HG03139 (cell line): ENCODE results near the gene ARHGAP23.
"Not testable (repeated sequence)": the region's sequence is repeated elsewhere in the genome, so short reads cannot be mapped to it uniquely, and the experiment has no call there.

Source experiments
- ATAC-seq: cut with Tn5 transposase; IDR thresholded peaks from one replicate; pipeline ENCODE4 v1.9.1; 2021; ENCODE audit not compliant: unreplicated experiment

ARHGAP23 gene

DNA sequence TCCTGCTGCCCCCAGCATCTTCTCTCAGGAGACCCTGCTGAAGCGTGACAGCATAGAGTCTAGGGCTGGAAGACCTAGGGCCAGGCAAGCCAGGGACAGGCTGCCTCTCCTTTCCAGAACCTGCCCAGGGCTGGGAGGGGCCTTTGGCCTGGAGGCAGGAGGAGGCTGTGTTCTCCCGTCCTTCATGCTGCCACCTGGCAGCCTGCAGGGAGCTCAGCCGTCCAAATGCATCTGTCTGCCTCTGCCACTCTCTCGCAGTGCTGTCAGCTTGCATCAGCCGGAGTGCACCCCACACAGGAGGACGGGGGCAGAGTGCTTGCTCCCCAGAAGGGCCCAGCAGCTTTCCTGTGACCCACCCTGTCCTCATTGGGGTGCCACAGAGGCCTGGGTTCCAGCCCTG lies 31.3 kb downstream of the ARHGAP23 start:
- ATAC-seq = no peak

DNA sequence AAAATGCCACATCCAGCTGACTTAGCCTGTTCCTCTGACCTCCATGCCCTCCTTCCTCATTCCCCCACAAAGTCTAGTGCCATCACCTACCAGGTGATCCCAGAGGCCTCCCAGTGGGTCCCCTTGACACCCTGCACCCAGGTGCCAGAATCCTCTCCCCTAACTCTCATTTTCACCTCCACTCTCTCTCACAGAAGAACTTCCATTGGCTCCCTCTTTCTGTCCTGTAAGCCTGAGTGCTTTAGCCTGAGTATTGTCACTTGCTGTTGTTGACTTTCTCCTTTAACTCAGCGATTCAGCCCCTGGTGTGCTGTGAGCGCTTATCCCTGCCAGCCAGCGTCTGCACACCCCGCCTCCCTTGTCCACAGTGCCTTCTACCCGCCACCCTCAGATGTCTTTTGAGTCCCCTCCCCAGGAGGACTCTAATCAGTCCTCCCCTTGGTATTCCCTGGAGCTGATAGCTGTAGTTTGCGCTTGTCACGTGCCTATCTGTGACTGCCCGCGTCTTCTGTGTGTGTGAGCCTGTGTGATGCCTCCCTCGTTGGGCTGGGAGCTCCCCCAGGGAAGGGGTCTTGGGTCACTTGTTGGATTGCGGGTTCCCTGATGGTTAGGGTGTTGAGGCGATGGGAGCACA lies 31.9 kb downstream of the ARHGAP23 start:
- no peak for ATAC-seq

DNA sequence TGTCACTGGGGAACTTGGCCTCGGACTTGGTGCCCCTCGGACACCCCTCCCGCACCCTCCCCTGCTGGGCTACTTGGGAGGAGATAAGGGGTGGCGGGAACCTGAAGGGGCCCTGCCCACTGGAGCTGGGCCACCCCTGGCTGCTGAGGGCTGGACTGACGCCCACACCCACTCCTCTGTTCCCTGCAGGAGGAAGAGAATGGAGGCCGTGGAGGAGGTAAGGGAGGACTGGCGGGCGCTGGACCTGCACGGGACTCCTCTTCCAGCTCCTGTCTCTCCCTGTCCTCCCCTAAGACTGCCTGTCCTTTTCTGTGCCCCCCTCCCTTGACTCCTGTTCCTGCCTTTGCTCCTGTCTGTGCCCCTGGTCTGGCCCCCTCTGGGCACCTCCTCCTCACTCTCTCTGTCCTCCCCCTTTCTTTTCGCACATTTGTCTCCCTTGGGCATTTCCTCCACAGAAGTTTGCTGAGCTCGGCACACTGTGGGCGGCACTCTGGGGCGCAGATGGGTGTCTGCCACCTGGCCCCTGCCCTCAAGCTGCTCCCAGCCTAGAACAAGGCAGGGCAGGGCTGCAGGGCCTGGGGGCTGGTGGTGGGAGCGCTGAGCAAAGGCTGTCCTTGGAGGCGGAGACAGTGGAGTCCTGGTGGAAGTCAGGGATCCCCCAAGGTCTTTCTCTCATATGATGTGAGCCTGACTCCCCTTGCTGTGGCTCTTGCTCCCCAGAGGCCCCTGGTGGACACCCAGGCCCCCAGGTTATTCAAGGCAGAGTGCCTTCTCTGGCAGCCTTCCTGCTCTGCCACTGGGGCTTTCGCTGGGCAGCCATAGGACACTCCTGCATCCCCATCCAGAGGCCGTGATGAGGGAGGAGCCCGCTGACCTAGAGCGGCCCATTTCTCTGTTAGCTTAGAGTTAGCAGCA lies 32.7 kb downstream of the ARHGAP23 start:
- ATAC-seq = no peak

DNA sequence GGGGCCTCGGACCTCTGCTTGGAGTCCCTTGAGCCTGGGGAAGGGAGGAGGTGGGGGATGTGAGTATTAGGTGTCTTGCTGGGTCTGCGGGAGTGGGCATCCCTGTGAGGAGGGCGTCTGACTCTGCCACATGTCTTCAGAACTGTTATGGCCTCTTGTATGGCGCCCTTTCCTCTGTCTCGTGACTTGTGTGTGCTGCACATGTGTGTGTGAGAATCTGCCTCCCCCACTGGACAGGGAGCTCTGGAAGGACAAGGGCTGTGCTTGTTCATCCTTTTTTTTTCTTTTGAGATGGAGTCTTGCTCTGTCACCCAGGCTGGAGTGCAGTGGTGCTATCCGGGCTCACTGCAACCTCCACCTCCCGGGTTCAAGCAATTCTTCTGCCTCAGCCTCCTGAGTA lies 33.4 kb downstream of the ARHGAP23 start:
- no peak for ATAC-seq

DNA sequence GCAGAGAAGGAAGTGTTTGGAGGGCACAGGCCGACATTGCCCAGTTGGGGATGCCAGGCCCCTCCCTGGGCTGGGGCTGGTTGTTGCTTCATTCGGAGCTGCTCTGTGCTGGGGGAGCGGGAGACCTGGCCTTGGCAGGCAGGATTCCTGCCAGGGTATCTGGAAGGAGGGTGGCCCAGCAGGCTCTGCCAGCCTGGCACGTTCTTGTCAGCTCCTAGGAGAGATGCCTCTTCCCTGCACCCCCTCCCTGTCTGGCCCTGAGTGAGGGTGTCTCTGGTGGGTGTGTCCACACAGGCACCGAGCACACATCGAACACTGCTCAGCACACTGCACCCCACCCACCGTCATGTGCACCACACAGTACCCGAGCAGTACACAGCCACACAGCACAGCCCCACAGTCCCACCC lies 35.2 kb downstream of the ARHGAP23 start:
- no peak for ATAC-seq

DNA sequence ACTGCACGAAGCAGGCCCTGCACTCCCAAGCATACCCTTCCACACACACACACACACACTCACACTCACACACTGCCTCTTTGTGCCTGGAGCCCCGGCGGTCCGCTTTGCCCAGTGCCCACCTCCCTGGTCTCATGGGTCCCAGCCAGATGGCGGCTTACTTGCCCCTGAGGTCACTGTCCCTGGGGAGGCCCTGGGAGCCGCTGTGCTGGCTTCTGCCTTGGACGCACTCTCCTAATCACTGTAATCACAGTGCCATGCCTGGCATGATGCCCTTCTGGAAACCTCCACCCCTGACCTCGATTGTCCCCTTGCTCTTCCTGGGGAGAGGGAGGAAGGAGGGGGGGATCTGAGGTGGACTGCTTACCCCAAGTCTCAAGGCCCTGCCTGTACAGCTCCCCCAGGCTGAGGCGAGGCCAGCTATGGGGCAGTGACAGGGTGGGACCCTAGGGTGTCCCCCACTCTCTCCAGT lies 36.0 kb downstream of the ARHGAP23 start:
- ATAC-seq = no peak

DNA sequence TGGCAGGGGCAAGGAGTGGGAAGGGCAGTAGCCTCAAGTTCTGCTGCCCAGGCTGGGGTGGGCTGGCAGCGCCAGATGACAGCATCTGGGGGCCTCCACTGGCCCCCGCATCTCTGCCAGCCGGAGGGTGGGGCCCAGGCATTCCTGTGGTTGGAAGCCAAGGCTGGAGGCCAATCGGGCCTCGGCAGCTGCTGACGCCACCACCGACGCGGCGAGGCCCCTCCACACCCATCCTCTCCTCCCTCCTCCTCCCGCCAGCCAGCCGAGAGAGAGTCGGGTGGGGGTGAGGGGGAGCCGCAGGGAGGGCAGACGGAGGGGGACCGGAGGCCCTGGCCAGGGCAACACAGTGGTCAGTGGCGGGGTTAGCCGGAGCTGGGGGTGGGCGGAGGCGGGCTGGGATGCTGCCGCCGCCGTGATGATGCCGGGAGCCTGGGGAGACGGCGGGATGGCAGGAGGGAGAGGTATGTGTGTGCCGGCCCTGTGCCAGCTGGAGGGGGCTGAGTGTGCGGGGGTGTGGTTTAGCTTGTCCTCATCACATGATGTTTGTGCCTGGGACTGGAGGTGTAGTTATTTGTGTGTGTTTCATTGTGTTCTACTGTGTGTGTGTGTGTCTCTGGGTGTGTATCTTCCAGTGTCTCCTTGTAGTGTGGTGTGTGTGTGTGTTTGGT lies 36.6 kb downstream of the ARHGAP23 start:
- no peak for ATAC-seq

DNA sequence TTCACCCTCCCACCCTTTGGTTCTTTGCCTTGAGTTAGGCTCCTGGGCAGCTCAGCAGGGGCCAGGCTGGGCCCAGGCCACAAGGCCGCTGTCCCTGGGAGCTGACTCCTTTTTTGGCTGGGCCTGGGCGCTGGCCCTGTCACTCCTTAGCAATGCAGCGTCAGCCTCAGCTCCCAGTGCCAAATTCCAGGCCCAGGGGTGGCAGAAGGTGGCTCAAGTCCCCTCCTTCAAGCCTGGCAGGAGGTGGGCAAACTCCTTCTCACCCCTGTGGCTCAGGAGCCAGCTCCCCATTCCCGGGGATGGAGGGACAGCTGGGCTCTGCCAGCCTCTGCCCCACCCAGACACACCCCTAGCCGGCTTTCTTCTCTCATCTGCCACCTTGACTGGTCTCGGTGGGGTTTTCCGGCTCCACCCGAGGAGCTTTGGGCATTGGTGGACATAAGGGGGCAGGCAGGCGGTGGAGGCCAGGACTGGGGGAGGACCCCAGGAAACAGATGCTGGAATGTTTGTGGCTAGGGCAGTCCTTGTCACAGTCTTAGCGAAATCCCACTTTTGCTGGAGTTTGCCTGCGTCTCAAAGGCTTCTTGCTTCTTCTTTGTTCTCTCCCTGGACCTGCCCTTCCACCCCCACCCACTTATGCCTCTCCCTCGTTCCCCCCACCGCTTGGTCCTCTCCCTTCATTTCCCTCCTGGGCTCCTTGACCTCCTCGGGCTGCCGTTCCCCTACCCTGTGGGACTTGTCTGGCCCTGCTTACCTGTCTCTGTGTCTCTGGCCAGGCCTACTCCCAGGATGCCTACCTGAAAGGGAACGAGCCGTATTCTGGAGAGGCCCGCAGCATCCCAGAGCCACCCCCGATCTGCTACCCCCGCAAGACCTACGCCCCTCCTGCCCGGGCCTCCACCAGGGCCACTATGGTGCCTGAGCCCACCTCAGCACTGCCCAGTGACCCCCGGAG lies 37.4 kb downstream of the ARHGAP23 start:
- ATAC-seq = no peak

DNA sequence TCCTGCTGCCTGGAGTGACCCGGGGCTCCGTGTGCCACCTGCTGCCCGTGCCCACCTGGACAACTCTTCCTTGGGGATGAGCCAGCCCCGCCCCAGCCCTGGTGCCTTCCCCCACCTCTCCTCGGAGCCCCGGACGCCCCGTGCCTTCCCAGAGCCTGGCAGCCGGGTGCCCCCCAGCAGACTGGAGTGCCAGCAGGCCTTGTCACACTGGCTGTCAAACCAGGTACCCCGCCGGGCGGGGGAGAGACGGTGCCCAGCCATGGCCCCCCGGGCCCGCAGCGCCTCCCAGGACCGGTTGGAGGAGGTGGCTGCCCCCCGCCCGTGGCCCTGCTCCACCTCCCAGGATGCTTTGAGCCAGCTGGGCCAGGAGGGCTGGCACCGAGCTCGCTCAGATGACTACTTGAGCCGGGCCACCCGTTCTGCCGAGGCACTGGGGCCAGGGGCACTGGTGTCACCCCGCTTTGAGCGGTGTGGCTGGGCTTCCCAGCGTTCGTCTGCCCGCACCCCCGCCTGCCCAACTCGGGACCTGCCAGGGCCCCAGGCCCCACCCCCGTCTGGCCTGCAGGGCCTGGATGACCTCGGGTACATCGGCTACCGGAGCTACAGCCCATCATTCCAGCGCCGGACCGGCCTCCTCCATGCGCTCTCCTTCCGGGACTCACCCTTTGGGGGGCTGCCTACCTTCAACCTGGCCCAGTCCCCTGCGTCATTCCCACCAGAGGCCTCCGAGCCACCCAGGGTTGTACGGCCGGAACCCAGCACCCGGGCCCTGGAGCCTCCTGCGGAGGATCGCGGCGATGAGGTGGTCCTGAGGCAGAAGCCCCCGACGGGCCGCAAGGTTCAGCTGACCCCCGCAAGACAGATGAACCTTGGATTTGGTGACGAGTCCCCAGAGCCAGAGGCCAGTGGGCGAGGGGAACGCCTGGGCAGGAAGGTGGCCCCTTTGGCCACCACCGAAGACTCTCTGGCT lies 38.4 kb downstream of the ARHGAP23 start:
- no peak for ATAC-seq

DNA sequence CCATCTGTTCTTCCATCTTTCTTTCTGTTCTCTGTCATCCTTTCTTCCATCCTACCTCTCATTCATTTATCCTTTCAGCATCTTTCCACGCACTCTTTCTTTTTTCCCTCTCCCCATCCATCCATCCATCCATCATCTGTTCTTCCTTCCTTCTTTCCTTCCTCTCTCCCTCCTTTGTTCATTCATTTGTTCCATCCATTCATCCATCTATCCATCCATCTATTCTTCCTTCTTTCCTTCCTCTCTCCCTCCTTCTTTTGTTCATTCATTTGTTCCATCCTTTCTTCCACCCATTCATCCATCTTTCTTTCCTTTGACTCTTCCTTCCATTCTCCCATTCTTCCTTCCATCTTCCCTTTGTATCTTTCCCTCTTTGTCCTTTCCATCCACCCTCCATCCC lies 39.2 kb downstream of the ARHGAP23 start:
- ATAC-seq = no peak

DNA sequence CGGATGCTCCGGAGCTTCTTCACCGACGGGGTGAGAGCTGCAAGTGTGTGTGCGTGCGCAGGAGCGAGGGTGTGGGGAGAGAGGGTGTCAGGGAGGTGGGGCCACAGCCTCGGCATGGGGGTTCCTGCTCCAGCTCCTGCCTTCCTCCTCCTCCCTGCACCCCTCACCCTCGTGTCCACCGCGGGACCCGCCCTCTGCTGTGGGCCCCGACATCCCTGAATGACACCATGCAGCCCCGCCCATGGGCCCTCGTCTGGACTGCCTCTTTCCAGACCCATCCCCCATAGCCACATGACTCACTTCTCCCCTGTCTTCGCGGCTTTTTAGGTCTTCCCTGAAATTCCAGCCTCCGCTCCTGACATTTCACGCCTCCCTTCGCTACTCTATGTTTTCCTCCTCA lies 41.6 kb downstream of the ARHGAP23 start:
- ATAC-seq = no peak

DNA sequence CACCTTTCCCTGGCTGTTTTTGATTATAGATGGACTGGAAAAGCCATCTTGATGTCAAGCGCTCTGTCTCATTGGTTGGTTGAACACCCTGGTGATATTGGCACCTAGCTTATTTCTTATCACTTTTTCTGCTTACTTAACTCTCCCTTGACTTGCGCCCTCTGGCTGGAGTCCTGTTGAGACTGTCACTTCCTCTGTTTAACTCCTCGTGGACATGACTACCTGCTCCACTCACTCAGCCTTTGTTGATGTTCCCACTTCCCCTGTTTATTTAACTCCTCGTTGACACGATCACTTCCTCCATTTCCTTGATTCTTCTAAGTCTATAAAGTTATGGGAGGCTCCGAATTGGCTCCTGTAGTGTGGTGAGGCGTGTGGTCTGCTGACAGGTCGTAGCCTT lies 43.0 kb downstream of the ARHGAP23 start:
- not testable (repeated sequence) for ATAC-seq

DNA sequence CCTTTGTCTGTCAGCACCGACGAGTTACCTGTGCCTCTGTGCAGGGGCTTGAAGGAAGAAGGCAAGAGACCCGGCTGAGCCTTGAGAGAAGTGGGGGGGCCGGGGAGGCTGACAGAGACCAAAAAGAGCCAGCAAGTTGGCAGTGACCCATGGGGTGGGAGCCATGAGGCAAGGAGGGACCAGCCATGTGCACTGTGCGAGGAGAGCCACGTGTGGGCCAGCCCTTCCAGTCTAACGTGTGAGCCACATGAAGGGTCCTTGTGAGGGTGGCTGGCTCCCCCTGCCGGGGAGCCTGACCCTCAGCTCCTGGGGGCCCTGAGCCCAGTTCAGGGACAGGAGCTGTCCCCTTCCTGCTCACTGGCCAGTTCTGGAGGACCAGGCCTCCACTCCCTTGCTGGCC lies 46.4 kb downstream of the ARHGAP23 start:
- not testable (repeated sequence) for ATAC-seq

DNA sequence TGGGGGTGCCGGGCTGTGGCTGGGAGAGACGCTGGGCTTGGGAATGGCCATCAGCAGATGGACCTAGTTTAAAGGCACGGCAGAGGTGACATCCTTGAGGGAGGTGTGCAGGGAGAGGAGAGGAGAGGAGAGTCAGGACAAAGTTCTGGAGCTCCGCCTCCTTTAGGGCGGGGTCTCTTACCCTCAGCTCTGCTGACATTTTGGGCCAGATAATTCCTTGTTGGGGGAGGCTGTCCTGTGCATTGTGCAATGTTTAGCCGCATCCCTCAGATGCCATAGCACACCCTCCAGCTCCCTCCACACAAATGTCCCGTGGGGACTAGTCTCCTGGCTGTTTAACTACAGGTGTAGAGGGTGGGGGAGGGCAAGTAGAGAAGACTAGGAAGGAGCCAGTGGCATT lies 48.3 kb downstream of the ARHGAP23 start:
- no peak for ATAC-seq

DNA sequence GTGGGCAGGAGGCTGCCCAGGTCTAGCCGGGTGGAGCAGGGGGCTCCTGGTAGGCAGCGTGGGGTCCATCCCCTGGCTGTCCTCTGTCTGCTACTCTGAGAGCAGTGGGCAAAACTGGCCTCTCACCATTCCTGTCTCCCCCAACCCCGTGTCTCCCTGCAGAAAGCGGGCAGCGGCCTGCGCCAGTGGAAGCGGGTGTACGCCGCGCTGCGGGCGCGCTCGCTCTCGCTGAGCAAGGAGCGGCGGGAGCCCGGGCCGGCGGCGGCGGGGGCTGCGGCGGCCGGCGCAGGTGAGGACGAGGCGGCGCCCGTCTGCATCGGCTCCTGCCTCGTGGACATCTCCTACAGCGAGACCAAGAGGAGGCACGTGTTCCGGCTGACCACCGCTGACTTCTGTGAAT lies 49.2 kb downstream of the ARHGAP23 start:
- not testable (repeated sequence) for ATAC-seq

DNA sequence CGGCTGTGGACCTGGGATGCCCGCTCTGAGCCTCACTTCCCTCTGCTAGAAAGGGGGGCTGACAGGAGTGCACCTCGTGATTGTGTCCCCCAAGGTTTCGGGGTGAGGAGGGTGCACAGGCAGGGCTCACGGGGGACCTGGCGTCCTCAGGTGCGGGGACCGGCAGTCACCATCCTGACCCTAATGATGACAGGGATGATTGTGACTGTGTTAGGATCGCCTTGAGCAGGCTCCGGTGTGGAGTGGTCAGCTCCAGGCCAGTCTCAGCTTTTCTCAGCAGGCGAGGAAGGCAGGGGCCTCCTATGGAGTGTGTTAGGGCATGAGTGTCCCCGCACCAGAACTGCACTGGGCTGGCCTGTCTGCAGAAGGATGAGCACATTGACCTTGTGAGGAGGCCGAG lies 49.7 kb downstream of the ARHGAP23 start:
- ATAC-seq = not testable (repeated sequence)

DNA sequence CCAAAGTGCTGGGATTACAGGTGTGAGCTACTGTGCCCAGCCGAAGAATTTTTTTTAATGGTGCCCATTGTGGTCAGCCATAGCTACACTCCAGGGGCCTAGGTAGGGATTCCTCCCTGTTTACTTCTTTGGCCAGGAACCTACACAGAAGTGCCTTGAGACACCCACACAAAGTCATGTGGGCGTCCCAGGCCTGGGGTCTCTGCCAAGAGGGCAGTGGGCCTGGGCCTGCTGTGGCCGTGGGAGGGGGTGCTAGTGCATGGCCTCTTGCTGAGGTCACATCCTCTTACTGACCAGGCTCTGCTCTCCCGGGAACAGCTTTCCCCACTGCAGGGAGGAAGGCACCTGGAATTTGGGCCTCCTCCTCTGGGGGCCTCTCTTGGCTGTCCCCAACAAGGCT lies 50.4 kb downstream of the ARHGAP23 start:
- ATAC-seq = not testable (repeated sequence)

DNA sequence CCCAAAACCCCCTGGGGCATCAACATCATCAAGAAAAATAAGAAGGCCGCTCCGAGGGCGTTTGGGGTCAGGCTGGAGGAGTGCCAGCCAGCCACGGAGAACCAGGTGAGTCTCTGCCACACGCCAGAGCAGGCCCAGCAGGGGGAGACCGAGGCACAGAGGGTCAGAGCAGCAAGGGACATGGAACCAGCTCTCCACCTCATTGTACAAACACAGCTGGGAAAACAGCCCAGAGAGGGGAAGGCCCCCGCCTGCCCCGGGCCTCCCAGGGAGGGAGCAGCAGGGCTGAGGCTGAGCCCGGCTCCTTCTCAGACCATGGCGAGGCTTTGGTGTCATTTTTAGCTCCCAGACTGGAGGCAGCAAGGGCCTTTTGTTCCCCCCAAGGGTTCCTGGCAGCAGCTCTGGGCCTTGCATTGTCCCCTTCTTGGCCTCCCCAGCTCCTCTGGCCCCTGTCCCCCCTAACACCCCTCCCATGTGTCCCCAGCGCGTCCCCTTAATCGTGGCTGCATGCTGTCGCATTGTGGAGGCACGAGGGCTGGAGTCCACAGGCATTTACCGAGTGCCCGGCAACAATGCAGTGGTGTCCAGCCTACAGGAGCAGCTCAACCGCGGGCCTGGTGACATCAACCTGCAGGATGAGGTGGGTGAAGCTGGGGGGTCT lies 53.9 kb downstream of the ARHGAP23 start:
- not testable (repeated sequence) for ATAC-seq

DNA sequence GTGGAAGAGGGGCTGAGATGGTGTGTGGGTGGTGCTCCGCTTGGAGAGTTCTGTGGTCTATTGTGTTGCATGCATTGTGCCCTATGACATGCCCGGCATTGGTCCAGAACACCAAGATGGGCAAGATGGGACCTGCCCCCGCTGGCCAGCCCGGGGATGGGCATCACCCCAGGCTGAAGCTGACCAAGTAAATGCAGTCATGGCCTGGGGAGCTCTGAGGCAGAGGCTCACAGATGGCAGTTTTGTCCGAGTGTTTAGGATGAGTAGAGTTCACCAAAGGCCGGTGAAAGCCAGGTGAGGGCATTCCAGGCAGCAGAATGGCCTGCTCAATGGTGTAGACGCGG lies 54.4 kb downstream of the ARHGAP23 start:
- not testable (repeated sequence) for ATAC-seq
